Lower leg skin (tissue), 4 donors: ENCODE results near the gene PNO1. TPM values are rescaled to one million over a fixed set of nuclear protein-coding genes. Genes with fewer than 3 reads are reported as not detected.

Experiments
- DNase-seq, 2 donors: peaks; one replicate each; pipeline ENCODE4 v3.0.0-alpha.2; 2019; ENCODE audit warnings: low spot score in 2 of 2
- H3K4me3 ChIP-seq: fragments of 200-600 bp; sonication (generic); 2 replicates; pipeline ENCODE4 v1.5.1; 2017; ENCODE audit warnings: mild to moderate bottlenecking, low read depth; ENCODE audit not compliant: poor library complexity, severe bottlenecking
- POLR2A ChIP-seq, 2 donors: fragments of 450-650 bp; IDR thresholded peaks; one replicate each; pipeline ENCODE4 v1.6.1; 2016 to 2017; ENCODE audit warnings: antibody characterized with exemption in 2 of 2, mild to moderate bottlenecking in 1 of 2, moderate library complexity in 1 of 2
- WGBS, 2 donors: methylation state at CpG; one replicate each; pipeline ENCODE4 v1.1.5; 2018; 5-methylcytosine and 5-hydroxymethylcytosine counted together
- intact Hi-C: fragments of 100-400 bp; cut with DNase I; formaldehyde crosslinking; loops from one replicate; pipeline ENCODE4 v1.15.0; 2023; ENCODE audit warnings: low total_unique reads
- total RNA-seq, 4 donors: library from RNA; depleted of rRNA; stranded (reverse); fragments of >200 nt; gene quantifications; one replicate each; pipeline ENCODE4 v1.1.0, GENCODE V29; 2016
- TF ChIP-seq, protein P1 (sequence below), 3 donors: fragments of 450-650 bp; IDR thresholded peaks; one replicate each; pipeline ENCODE4 v1.5.1; 2016; ENCODE audit warnings: antibody characterized with exemption in 3 of 3, mild to moderate bottlenecking in 3 of 3, moderate library complexity in 2 of 3

PNO1 gene
- total RNA-seq, 4 donors from 2014 or later: 7.8 to 18.5 (median 13.8) TPM

DNA sequence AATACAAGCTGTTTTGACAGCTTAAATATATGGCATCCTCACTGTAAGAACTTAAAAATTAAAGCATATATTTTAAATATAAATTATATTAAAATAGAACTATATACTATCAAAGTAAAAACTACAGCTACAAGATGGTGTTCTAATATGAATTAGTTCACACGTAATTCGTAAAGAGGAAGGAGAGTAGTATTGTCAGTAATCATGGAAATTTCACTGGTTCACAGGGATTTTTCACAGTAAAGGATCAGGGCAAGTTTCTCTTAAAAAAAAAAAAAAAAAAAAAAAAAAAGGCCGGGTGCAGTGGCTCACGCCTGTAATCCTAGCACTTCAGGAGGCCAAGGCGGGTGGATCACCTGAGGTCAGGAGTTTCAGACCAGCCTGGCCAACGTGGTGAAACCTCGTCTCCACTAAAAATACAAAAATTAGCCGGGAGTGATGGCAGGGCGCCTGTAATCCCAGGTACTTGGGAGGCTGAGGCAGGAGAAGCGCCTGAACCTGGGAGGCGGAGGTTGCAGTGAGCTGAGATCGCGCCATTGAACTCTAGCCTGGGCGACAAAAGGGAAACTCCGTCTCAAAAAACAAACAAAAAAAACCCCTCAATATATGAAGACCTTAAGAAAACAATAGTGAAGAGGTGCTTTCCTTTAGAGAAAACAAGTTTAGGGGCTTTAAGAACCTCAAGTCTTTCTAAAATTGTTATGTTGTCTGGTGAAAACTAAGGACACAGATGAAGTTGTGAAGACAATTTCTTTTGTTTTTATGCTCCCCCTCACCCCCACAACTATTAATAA, 32.5 kb downstream of the PNO1 start:
- DNase-seq: no peak
- intact Hi-C loops: no loop called here
- TF ChIP-seq POLR2A (IDR thresholded peaks at IDR 0.05): no peak
- TF ChIP-seq, protein P1, sequence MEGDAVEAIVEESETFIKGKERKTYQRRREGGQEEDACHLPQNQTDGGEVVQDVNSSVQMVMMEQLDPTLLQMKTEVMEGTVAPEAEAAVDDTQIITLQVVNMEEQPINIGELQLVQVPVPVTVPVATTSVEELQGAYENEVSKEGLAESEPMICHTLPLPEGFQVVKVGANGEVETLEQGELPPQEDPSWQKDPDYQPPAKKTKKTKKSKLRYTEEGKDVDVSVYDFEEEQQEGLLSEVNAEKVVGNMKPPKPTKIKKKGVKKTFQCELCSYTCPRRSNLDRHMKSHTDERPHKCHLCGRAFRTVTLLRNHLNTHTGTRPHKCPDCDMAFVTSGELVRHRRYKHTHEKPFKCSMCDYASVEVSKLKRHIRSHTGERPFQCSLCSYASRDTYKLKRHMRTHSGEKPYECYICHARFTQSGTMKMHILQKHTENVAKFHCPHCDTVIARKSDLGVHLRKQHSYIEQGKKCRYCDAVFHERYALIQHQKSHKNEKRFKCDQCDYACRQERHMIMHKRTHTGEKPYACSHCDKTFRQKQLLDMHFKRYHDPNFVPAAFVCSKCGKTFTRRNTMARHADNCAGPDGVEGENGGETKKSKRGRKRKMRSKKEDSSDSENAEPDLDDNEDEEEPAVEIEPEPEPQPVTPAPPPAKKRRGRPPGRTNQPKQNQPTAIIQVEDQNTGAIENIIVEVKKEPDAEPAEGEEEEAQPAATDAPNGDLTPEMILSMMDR (IDR thresholded peaks at IDR 0.05): no peak
- WGBS, 2 donors: 87 to 92% methylated on average over 15 of the region's 15 CpGs
- no peak overlapping the region for H3K4me3 ChIP-seq

DNA sequence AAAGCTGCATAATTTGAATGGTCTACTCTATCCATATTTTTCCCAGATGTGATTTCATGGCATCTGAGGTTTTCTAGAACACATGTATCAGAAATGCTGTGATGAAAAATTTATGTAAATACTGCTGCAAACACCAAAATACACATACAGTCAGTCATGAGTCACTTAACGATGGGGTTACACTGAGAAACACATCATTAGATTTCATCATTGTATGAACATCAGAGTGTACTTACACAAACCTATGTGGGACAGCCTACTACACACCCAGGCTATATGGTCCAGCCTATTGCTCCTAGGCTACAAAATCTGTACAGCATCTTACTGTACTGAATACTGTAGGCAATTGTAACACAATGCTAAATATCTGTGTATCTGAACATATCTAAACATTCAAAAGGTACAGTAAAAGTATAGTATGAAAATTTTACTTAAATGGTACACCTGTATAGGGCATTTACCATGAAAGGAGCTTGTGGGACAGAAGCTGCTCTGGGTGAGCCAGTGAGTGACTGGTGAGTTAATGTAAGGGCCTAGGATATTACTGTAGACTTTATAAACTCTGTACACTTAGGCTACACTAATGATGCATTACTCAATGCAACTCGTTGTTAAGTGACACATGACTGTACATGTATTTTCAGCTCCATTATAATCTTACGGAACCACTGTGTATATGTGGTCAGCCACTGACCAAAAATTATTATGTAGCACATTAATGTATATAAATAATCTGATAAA, 33.5 kb downstream of the PNO1 start:
- TF ChIP-seq, protein P1 (IDR thresholded peaks at IDR 0.05): no peak
- TF ChIP-seq POLR2A (IDR thresholded peaks at IDR 0.05): no peak
- intact Hi-C loops: no loop called here
- no peak for DNase-seq
- 42 to 44% methylated on average over 3 of the region's 3 CpGs for WGBS, 2 donors
- no peak overlapping the region for H3K4me3 ChIP-seq

DNA sequence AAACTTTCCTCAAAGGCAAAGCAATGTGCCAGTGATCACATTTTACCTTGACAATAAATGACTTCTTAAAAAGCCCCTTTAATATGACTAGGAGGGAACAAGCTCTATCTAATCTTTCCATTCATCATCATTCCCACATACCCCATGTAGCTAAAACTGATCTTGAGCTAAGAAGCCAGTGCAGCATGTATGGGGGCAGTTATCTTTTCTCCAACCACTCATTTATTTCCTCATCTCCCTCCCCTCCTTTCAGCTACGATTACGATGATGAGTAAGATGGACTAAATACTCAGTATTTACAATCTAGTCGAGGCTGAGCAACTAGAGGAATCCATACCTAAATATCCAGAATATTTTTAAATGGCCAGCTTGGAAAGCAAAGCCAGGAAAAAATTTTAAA, 35.5 kb downstream of the PNO1 start:
- DNase-seq: no peak
- no peak for TF ChIP-seq POLR2A (IDR thresholded peaks at IDR 0.05)
- TF ChIP-seq, protein P1 (IDR thresholded peaks at IDR 0.05): no peak
- WGBS, 2 donors: 59 to 60% methylated on average over 3 of the region's 3 CpGs
- intact Hi-C loops: no loop called here
- no peak overlapping the region for H3K4me3 ChIP-seq

DNA sequence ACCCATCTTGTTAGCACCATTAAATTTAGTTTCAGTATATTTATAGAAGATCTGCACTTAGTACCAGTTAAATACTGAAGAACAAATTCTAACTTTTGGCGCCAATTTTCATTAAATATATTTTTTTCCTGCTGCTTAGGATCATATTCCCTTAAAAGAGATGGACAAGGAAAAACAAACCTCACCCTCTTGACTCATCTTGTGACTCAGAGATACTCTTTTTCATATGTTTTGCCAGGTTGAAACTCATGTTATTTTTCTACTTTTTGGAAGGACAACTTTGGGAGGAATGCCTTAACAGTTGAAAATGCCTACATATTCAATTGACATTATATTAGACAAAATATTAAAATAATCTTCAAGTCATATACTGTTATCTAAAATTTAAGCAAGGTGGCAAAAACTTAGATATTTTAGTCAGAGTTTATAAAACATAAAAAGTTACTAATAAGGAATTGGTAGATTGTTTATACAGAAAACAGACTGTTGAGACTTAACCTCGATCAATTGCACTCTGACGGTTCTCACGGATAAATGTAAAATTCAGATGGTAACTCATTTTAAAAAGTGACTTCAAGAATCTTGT, 36.2 kb downstream of the PNO1 start:
- WGBS, 2 donors: 59 to 67% methylated on average over 4 of the region's 4 CpGs
- TF ChIP-seq POLR2A (IDR thresholded peaks at IDR 0.05): no peak
- TF ChIP-seq, protein P1 (IDR thresholded peaks at IDR 0.05): no peak
- DNase-seq: no peak
- intact Hi-C loops: no loop called here
- no peak overlapping the region for H3K4me3 ChIP-seq

DNA sequence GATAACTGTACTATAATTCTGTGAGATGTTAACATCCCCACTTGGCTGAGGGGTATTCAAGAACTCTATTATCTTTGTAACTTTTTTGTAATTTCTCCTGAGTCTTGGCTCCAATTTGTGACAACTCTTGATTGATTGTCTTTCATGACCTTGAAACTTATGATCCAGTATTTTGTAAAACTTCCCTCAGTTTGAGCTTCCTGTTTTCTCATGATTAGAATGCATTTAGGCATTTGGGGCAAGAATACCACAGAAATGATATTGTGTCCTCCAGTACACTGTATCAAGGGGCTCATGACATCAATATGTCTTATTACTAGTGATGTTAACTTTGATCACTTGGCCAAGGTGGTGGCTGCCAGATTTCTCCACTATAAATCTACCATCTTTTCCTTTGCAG, 37.4 kb downstream of the PNO1 start:
- no peak overlapping the region for H3K4me3 ChIP-seq
- intact Hi-C loops: no loop called here
- TF ChIP-seq, protein P1 (IDR thresholded peaks at IDR 0.05): no peak
- no peak for TF ChIP-seq POLR2A (IDR thresholded peaks at IDR 0.05)
- no peak for DNase-seq
